Brain pericyte (primary cell): ENCODE results near the gene SLC38A3.

ENCODE experiments used
- DNase-seq: peaks from one replicate; pipeline ENCODE4 v3.0.0-alpha.2; 2012; ENCODE audit warnings: low read depth, low spot score

Gene SLC38A3

GRCh38 chr3:50192124-50192523 is 12.9 kb upstream of the SLC38A3 start:
- DNase-seq = no peak

- DNase-seq = no peak
These were observed 12.4 kb upstream of the SLC38A3 start for GRCh38 chr3:50192689-50193141.

- DNase-seq = no peak
These were observed 11.8 kb upstream of the SLC38A3 start for GRCh38 chr3:50193286-50193685.

GRCh38 chr3:50193746-50194127 is 11.3 kb upstream of the SLC38A3 start:
- DNase-seq = no peak

GRCh38 chr3:50194128-50194902 is 10.8 kb upstream of the SLC38A3 start:
- DNase-seq = no peak

- no peak for DNase-seq
These were observed 10.1 kb upstream of the SLC38A3 start for GRCh38 chr3:50194903-50195500.

- DNase-seq = no peak
These were observed 9.4 kb upstream of the SLC38A3 start for GRCh38 chr3:50195501-50196252.

- DNase-seq = no peak
These were observed 8.7 kb upstream of the SLC38A3 start for GRCh38 chr3:50196253-50196801.

- DNase-seq = no peak
These were observed 3.3 kb upstream of the SLC38A3 start for GRCh38 chr3:50201573-50202315.

- DNase-seq = no peak
These were observed 2.5 kb upstream of the SLC38A3 start for GRCh38 chr3:50202353-50203112.

- DNase-seq = no peak
These were observed 1.8 kb upstream of the SLC38A3 start for GRCh38 chr3:50203113-50203808.

GRCh38 chr3:50203809-50204803 is 965 bp upstream of the SLC38A3 start:
- DNase-seq = no peak

- no peak for DNase-seq
These were observed 574 bp downstream of the SLC38A3 start for GRCh38 chr3:50205413-50206276.

- DNase-seq = no peak
These were observed 2.4 kb downstream of the SLC38A3 start for GRCh38 chr3:50207359-50208042.

- DNase-seq = no peak
These were observed 3.7 kb downstream of the SLC38A3 start for GRCh38 chr3:50208677-50209344.

- DNase-seq = no peak
These were observed 5.1 kb downstream of the SLC38A3 start for GRCh38 chr3:50210176-50210509.
